OCI-M1 (cell line): ENCODE results near the gene ASGR1.

ENCODE experiments used
- DNase-seq: peaks from one replicate; lab custom pipeline; 2025; lab: John Stamatoyannopoulos, UW

The ASGR1 gene

GRCh38 chr17:7216242-7217112 lies 37.3 kb upstream of the ASGR1 start:
- peak; percentile 25 for DNase-seq

GRCh38 chr17:7215652-7216180 lies 36.5 kb upstream of the ASGR1 start:
- DNase-seq: peak; percentile 41

GRCh38 chr17:7215136-7215638 lies 36.0 kb upstream of the ASGR1 start:
- DNase-seq: no peak

- peak; percentile 100 for DNase-seq
Measured at GRCh38 chr17:7214300-7215135, 35.3 kb upstream of the ASGR1 start.

- DNase-seq: peak; percentile 96
Measured at GRCh38 chr17:7213895-7214299, 34.7 kb upstream of the ASGR1 start.

GRCh38 chr17:7211491-7212273 lies 32.5 kb upstream of the ASGR1 start:
- no peak for DNase-seq

- no peak for DNase-seq
Measured at GRCh38 chr17:7208754-7209460, 29.7 kb upstream of the ASGR1 start.

GRCh38 chr17:7208027-7208571 lies 28.9 kb upstream of the ASGR1 start:
- DNase-seq: no peak

- DNase-seq: no peak
Measured at GRCh38 chr17:7207120-7208001, 28.2 kb upstream of the ASGR1 start.

- DNase-seq: no peak
Measured at GRCh38 chr17:7205561-7205960, 26.4 kb upstream of the ASGR1 start.

GRCh38 chr17:7204828-7205461 lies 25.8 kb upstream of the ASGR1 start:
- no peak for DNase-seq

- DNase-seq: no peak
Measured at GRCh38 chr17:7204336-7204735, 25.2 kb upstream of the ASGR1 start.

- no peak for DNase-seq
Measured at GRCh38 chr17:7203391-7203790, 24.2 kb upstream of the ASGR1 start.

GRCh38 chr17:7196651-7197401 lies 17.7 kb upstream of the ASGR1 start:
- DNase-seq: no peak

GRCh38 chr17:7195971-7196370 lies 16.8 kb upstream of the ASGR1 start:
- DNase-seq: no peak

GRCh38 chr17:7192271-7192937 lies 13.2 kb upstream of the ASGR1 start:
- DNase-seq: no peak

GRCh38 chr17:7191571-7192270 lies 12.6 kb upstream of the ASGR1 start:
- DNase-seq: peak; percentile 38
